ENCODE data around the gene P2RY8.
"Not testable (repeated sequence)": the region's sequence is repeated elsewhere in the genome, so short reads cannot be mapped to it uniquely, and the experiment has no call there.

Gene P2RY8

GRCh38 chrX:1476682-1477081 is 60.3 kb downstream of the P2RY8 start:
- Histone ChIP-seq H2AK5ac (ENCODE audit: low read length, severe bottlenecking) (no peak overlapping the region), H3K4me3 (ENCODE audit: insufficient read depth in 1 of 2, low read depth in 1 of 2, low read length in 2 of 2) (no peak overlapping the region), H2BK5ac (ENCODE audit: low read depth, low read length, poor library complexity, severe bottlenecking) (no peak overlapping the region), H3K18ac (ENCODE audit: low read depth in 1 of 2, low read length in 2 of 2) (no peak overlapping the region), H3K4me2 (ENCODE audit: low read length, poor library complexity, severe bottlenecking) (no peak overlapping the region), H3K36me3 (ENCODE audit: control insufficient read depth in 1 of 2, insufficient read depth in 2 of 2, low read depth in 1 of 2, low read length in 2 of 2) (no peaks in the 10 kb centered on the region), H3K23ac (ENCODE audit: low read length in 2 of 2) (no peak overlapping the region), H2BK120ac (ENCODE audit: low read depth, low read length) (no peak overlapping the region), H3K4me1 (ENCODE audit: control insufficient read depth, insufficient read depth, low read depth, low read length) (peaks cover 6% of the 10 kb centered on the region), H3K9me3 (ENCODE audit: control insufficient read depth, low read length) (peaks cover 11% of the 10 kb centered on the region), H3K14ac (ENCODE audit: low read length in 2 of 2) (no peak overlapping the region), H3K27me3 (ENCODE audit: control insufficient read depth in 1 of 2, insufficient read depth in 1 of 2, low read length in 2 of 2) (peaks cover 0 to 3% of the 10 kb centered on the region in 2 experiments), H3K9ac (ENCODE audit: low read length) (no peak overlapping the region), H2BK12ac (ENCODE audit: low read length in 2 of 2) (no peak overlapping the region), H3K27ac (ENCODE audit: low read length, poor library complexity, severe bottlenecking) (no peak overlapping the region), H4K8ac (ENCODE audit: low read length) (no peak overlapping the region), H3K79me1 (replicated peaks; ENCODE audit: low read length, poor library complexity, severe bottlenecking) (no peaks in the 10 kb centered on the region), H3K4ac (ENCODE audit: low read depth in 1 of 2, low read length in 2 of 2) (no peak overlapping the region), H2BK15ac (ENCODE audit: low read depth, poor library complexity, severe bottlenecking) (no peak overlapping the region), H4K91ac (ENCODE audit: low read length) (no peak overlapping the region), H2AFZ (ENCODE audit: low read depth, low read length) (no peak overlapping the region)
- 94% methylated on average over 4 of the region's 5 CpGs for WGBS
- DNase-seq: no peak

- H3K27ac ChIP-seq (ENCODE audit: low read length, poor library complexity, severe bottlenecking): no peak overlapping the region
- H2BK15ac ChIP-seq (ENCODE audit: low read depth, poor library complexity, severe bottlenecking): no peak overlapping the region
- H3K4me3 ChIP-seq (ENCODE audit: insufficient read depth in 1 of 2, low read depth in 1 of 2, low read length in 2 of 2): no peak overlapping the region
- H3K4ac ChIP-seq (ENCODE audit: low read depth in 1 of 2, low read length in 2 of 2): no peak overlapping the region
- no peaks in the 10 kb centered on the region for H3K4me1 ChIP-seq (ENCODE audit: control insufficient read depth, insufficient read depth, low read depth, low read length)
- H3K9ac ChIP-seq (ENCODE audit: low read length): no peak overlapping the region
- H4K8ac ChIP-seq (ENCODE audit: low read length): no peak overlapping the region
- no peak overlapping the region for H2AK5ac ChIP-seq (ENCODE audit: low read length, severe bottlenecking)
- H3K14ac ChIP-seq (ENCODE audit: low read length in 2 of 2): no peak overlapping the region
- no peak overlapping the region for H3K4me2 ChIP-seq (ENCODE audit: low read length, poor library complexity, severe bottlenecking)
- no peak overlapping the region for H2AFZ ChIP-seq (ENCODE audit: low read depth, low read length)
- WGBS: no CpG with 5 or more reads among the region's 1 CpG
- no peak overlapping the region for H2BK5ac ChIP-seq (ENCODE audit: low read depth, low read length, poor library complexity, severe bottlenecking)
- H3K79me1 ChIP-seq (replicated peaks; ENCODE audit: low read length, poor library complexity, severe bottlenecking): no peaks in the 10 kb centered on the region
- no peak overlapping the region for H3K23ac ChIP-seq (ENCODE audit: low read length in 2 of 2)
- H3K18ac ChIP-seq (ENCODE audit: low read depth in 1 of 2, low read length in 2 of 2): no peak overlapping the region
- H3K27me3 ChIP-seq (ENCODE audit: control insufficient read depth in 1 of 2, insufficient read depth in 1 of 2, low read length in 2 of 2): peaks cover 0 to 3% of the 10 kb centered on the region in 2 experiments
- H2BK120ac ChIP-seq (ENCODE audit: low read depth, low read length): no peak overlapping the region
- H4K91ac ChIP-seq (ENCODE audit: low read length): no peak overlapping the region
- peaks cover 11% of the 10 kb centered on the region for H3K9me3 ChIP-seq (ENCODE audit: control insufficient read depth, low read length)
- DNase-seq: no peak
- H3K36me3 ChIP-seq (ENCODE audit: control insufficient read depth in 1 of 2, insufficient read depth in 2 of 2, low read depth in 1 of 2, low read length in 2 of 2): no peaks in the 10 kb centered on the region
- H2BK12ac ChIP-seq (ENCODE audit: low read length in 2 of 2): no peak overlapping the region
These were observed 61.1 kb downstream of the P2RY8 start for GRCh38 chrX:1475881-1476280.

- DNase-seq: no peak
- H3K36me3 ChIP-seq (ENCODE audit: control insufficient read depth in 1 of 2, insufficient read depth in 2 of 2, low read depth in 1 of 2, low read length in 2 of 2): no peaks in the 10 kb centered on the region
- H3K4me3 ChIP-seq (ENCODE audit: insufficient read depth in 1 of 2, low read depth in 1 of 2, low read length in 2 of 2): no peak overlapping the region
- H3K4ac ChIP-seq (ENCODE audit: low read depth in 1 of 2, low read length in 2 of 2): no peak overlapping the region
- H4K8ac ChIP-seq (ENCODE audit: low read length): no peak overlapping the region
- no peak overlapping the region for H3K18ac ChIP-seq (ENCODE audit: low read depth in 1 of 2, low read length in 2 of 2)
- no peaks in the 10 kb centered on the region for H3K4me1 ChIP-seq (ENCODE audit: control insufficient read depth, insufficient read depth, low read depth, low read length)
- no peak overlapping the region for H2BK120ac ChIP-seq (ENCODE audit: low read depth, low read length)
- H3K23ac ChIP-seq (ENCODE audit: low read length in 2 of 2): no peak overlapping the region
- no peak overlapping the region for H3K14ac ChIP-seq (ENCODE audit: low read length in 2 of 2)
- no peak overlapping the region for H2AFZ ChIP-seq (ENCODE audit: low read depth, low read length)
- H2BK5ac ChIP-seq (ENCODE audit: low read depth, low read length, poor library complexity, severe bottlenecking): no peak overlapping the region
- H3K4me2 ChIP-seq (ENCODE audit: low read length, poor library complexity, severe bottlenecking): no peak overlapping the region
- no peaks in the 10 kb centered on the region for H3K79me1 ChIP-seq (replicated peaks; ENCODE audit: low read length, poor library complexity, severe bottlenecking)
- H4K91ac ChIP-seq (ENCODE audit: low read length): no peak overlapping the region
- H2BK15ac ChIP-seq (ENCODE audit: low read depth, poor library complexity, severe bottlenecking): no peak overlapping the region
- H3K9ac ChIP-seq (ENCODE audit: low read length): no peak overlapping the region
- H2BK12ac ChIP-seq (ENCODE audit: low read length in 2 of 2): no peak overlapping the region
- H3K27ac ChIP-seq (ENCODE audit: low read length, poor library complexity, severe bottlenecking): no peak overlapping the region
- H2AK5ac ChIP-seq (ENCODE audit: low read length, severe bottlenecking): no peak overlapping the region
- 84% methylated on average over 2 of the region's 4 CpGs for WGBS
- H3K9me3 ChIP-seq (ENCODE audit: control insufficient read depth, low read length): peaks cover 11% of the 10 kb centered on the region
- peaks cover 0 to 3% of the 10 kb centered on the region in 2 experiments for H3K27me3 ChIP-seq (ENCODE audit: control insufficient read depth in 1 of 2, insufficient read depth in 1 of 2, low read length in 2 of 2)
These were observed 61.5 kb downstream of the P2RY8 start for GRCh38 chrX:1475481-1475880.

GRCh38 chrX:1474593-1474992 is 62.4 kb downstream of the P2RY8 start:
- not testable (repeated sequence) for H3K14ac ChIP-seq (ENCODE audit: low read length in 2 of 2); H3K4me1 ChIP-seq (ENCODE audit: control insufficient read depth, insufficient read depth, low read depth, low read length); H3K4ac ChIP-seq (ENCODE audit: low read depth in 1 of 2, low read length in 2 of 2); H4K8ac ChIP-seq (ENCODE audit: low read length); H3K36me3 ChIP-seq (ENCODE audit: control insufficient read depth in 1 of 2, insufficient read depth in 2 of 2, low read depth in 1 of 2, low read length in 2 of 2); H4K91ac ChIP-seq (ENCODE audit: low read length); H3K79me1 ChIP-seq (replicated peaks; ENCODE audit: low read length, poor library complexity, severe bottlenecking); H2BK120ac ChIP-seq (ENCODE audit: low read depth, low read length); H3K27me3 ChIP-seq (ENCODE audit: control insufficient read depth in 1 of 2, insufficient read depth in 1 of 2, low read length in 2 of 2); H3K9me3 ChIP-seq (ENCODE audit: control insufficient read depth, low read length); H2BK12ac ChIP-seq (ENCODE audit: low read length in 2 of 2); H3K9ac ChIP-seq (ENCODE audit: low read length); H3K4me3 ChIP-seq (ENCODE audit: insufficient read depth in 1 of 2, low read depth in 1 of 2, low read length in 2 of 2); H3K4me2 ChIP-seq (ENCODE audit: low read length, poor library complexity, severe bottlenecking); H2AK5ac ChIP-seq (ENCODE audit: low read length, severe bottlenecking); H3K18ac ChIP-seq (ENCODE audit: low read depth in 1 of 2, low read length in 2 of 2); DNase-seq; H2BK5ac ChIP-seq (ENCODE audit: low read depth, low read length, poor library complexity, severe bottlenecking); H2BK15ac ChIP-seq (ENCODE audit: low read depth, poor library complexity, severe bottlenecking); H2AFZ ChIP-seq (ENCODE audit: low read depth, low read length); H3K23ac ChIP-seq (ENCODE audit: low read length in 2 of 2); H3K27ac ChIP-seq (ENCODE audit: low read length, poor library complexity, severe bottlenecking)
- WGBS: 56% methylated on average over 2 of the region's 2 CpGs

Measured in mesenchymal stem cell (in vitro differentiated cells and primary cell).